Hepatocyte (in vitro differentiated cells): Measurements from ENCODE around the gene PACS1.

Experiments used
- EZH2 ChIP-seq: fragments of 200-600 bp; sonication (generic); IDR thresholded peaks from 2 replicates; pipeline ENCODE4 v1.6.1; 2016; ENCODE audit warnings: antibody characterized with exemption, mild to moderate bottlenecking, borderline replicate concordance
- EZH2phosphoT487 ChIP-seq: fragments of 200-600 bp; sonication (generic); IDR thresholded peaks from one replicate; pipeline ENCODE4 v1.6.1; 2018; ENCODE audit warnings: antibody characterized with exemption, mild to moderate bottlenecking, low read depth, moderate library complexity; ENCODE audit not compliant: unreplicated experiment, severe bottlenecking
- TF ChIP-seq, protein P1 (sequence below): fragments of 200-600 bp; sonication (generic); IDR thresholded peaks from 2 replicates; pipeline ENCODE4 v1.5.1; 2016; ENCODE audit warnings: antibody characterized with exemption, mild to moderate bottlenecking; ENCODE audit not compliant: poor library complexity

DNA sequence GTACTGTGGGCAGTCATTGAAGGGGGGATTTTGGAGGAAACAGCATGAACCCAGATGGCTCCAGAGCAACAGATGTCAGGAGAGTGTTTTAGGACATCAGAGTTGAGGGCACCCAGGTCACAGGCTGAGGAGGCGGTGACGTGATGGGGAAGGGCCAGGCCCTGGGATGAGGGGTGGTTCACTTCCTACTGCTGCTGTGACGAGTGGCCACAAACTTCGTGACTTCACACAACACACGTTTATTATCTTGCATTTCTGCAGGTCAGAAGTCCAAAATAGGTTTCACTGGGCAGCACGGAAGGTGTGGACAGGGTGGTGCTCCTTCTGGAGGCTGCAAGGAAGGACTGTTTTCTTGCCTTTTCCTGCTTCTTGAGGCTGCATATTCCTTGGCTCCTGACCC lies 120.7 kb downstream of the PACS1 start:
- TF ChIP-seq, protein P1, sequence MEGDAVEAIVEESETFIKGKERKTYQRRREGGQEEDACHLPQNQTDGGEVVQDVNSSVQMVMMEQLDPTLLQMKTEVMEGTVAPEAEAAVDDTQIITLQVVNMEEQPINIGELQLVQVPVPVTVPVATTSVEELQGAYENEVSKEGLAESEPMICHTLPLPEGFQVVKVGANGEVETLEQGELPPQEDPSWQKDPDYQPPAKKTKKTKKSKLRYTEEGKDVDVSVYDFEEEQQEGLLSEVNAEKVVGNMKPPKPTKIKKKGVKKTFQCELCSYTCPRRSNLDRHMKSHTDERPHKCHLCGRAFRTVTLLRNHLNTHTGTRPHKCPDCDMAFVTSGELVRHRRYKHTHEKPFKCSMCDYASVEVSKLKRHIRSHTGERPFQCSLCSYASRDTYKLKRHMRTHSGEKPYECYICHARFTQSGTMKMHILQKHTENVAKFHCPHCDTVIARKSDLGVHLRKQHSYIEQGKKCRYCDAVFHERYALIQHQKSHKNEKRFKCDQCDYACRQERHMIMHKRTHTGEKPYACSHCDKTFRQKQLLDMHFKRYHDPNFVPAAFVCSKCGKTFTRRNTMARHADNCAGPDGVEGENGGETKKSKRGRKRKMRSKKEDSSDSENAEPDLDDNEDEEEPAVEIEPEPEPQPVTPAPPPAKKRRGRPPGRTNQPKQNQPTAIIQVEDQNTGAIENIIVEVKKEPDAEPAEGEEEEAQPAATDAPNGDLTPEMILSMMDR, result no peak
- no peak for TF ChIP-seq EZH2
- TF ChIP-seq EZH2phosphoT487, result no peak
